Naive thymus-derived CD4-positive, alpha-beta T cell (primary cell): ENCODE results near the gene AMBRA1. TPM values are rescaled to one million over a fixed set of nuclear protein-coding genes. Genes with fewer than 3 reads are reported as not detected.

Experiments
- ATAC-seq: fragments of 150-1000 bp; cut with Tn5 transposase; 2 replicates; pipeline ENCODE4 v1.10.0; 2021; ENCODE audit warnings: mild to moderate bottlenecking, moderate library complexity
- CTCF ChIA-PET: fragments of 350-600 bp; sonication (Branson Sonifier 250); formaldehyde crosslinking; loops from one replicate; lab custom pipeline; 2021; ENCODE audit warnings: antibody characterized with exemption; lab: Charles Lee
- POLR2A ChIA-PET: fragments of 350-600 bp; sonication (Branson Sonifier 250); formaldehyde crosslinking; loops from one replicate; lab custom pipeline; 2021; ENCODE audit warnings: antibody characterized with exemption, inconsistent platforms; lab: Charles Lee
- DNase-seq, 9 donors: peaks; one replicate each; pipeline versions ENCODE4 v3.0.0 to v3.0.0-alpha.2; 2020 to 2022; ENCODE audit warnings: mixed read lengths in 1 of 9
- H3K27ac ChIP-seq: one replicate; pipeline ENCODE4 v1.7.0; 2013; ENCODE audit warnings: mild to moderate bottlenecking, low read depth, low read length, moderate library complexity
- H3K27me3 ChIP-seq, 2 donors: one replicate each; pipeline ENCODE4 v1.7.0; 2013; ENCODE audit warnings: low read length in 2 of 2, mild to moderate bottlenecking in 2 of 2, moderate library complexity in 2 of 2; ENCODE audit not compliant: control insufficient read depth in 2 of 2, insufficient read depth in 2 of 2
- H3K36me3 ChIP-seq, 3 experiments: 1 replicate in 2 of 3; 2 replicates in 1 of 3; pipeline ENCODE4 v1.7.0; 2013; ENCODE audit warnings: low read length in 3 of 3, mild to moderate bottlenecking in 3 of 3, moderate library complexity in 1 of 3; ENCODE audit not compliant: insufficient read depth in 3 of 3, control insufficient read depth in 2 of 3
- H3K4me1 ChIP-seq, 2 donors: one replicate each; pipeline ENCODE4 v1.7.0; 2013; ENCODE audit warnings: low read length in 2 of 2, mild to moderate bottlenecking in 2 of 2, moderate library complexity in 1 of 2; ENCODE audit not compliant: control insufficient read depth in 2 of 2, insufficient read depth in 2 of 2
- H3K4me3 ChIP-seq: 2 replicates; pipeline ENCODE4 v1.7.0; 2013; ENCODE audit warnings: mild to moderate bottlenecking, low read length
- H3K9me3 ChIP-seq, 3 experiments: 1 replicate in 2 of 3; 2 replicates in 1 of 3; pipeline ENCODE4 v1.7.0; 2013; ENCODE audit warnings: low read length in 3 of 3; ENCODE audit not compliant: control insufficient read depth in 2 of 3
- H3K27ac Mint-ChIP-seq, 9 donors: one replicate each; pipeline ENCODE4 v1.8.0; 2020 to 2022; ENCODE audit warnings: mixed read lengths in 9 of 9, mild to moderate bottlenecking in 8 of 9, moderate library complexity in 5 of 9, inconsistent platforms in 2 of 9
- H3K27me3 Mint-ChIP-seq, 5 donors: one replicate each; pipeline ENCODE4 v1.8.0; 2021 to 2022; ENCODE audit warnings: mixed read lengths in 5 of 5, mild to moderate bottlenecking in 1 of 5
- H3K36me3 Mint-ChIP-seq, 5 donors: one replicate each; pipeline ENCODE4 v1.8.0; 2020 to 2022; ENCODE audit warnings: mixed read lengths in 5 of 5, mild to moderate bottlenecking in 3 of 5, inconsistent platforms in 1 of 5
- H3K4me1 Mint-ChIP-seq, 7 donors: one replicate each; pipeline ENCODE4 v1.8.0; 2020 to 2022; ENCODE audit warnings: mixed read lengths in 7 of 7, mild to moderate bottlenecking in 3 of 7, inconsistent platforms in 1 of 7
- H3K4me3 Mint-ChIP-seq, 10 donors: one replicate each; pipeline ENCODE4 v1.8.0; 2020 to 2022; ENCODE audit warnings: mild to moderate bottlenecking in 10 of 10, mixed read lengths in 10 of 10, moderate library complexity in 6 of 10, inconsistent platforms in 2 of 10
- H3K9me3 Mint-ChIP-seq, 11 donors: one replicate each; pipeline ENCODE4 v1.8.0; 2020 to 2022; ENCODE audit warnings: mixed read lengths in 11 of 11, mild to moderate bottlenecking in 4 of 11, inconsistent platforms in 1 of 11, moderate library complexity in 1 of 11
- intact Hi-C, 2 donors: fragments of 100-400 bp; cut with micrococcal nuclease; formaldehyde crosslinking; loops; one replicate each; pipeline ENCODE4 v1.15.1; 2023
- polyA plus RNA-seq, 2 donors: library from polyadenylated mRNA; unstranded; fragments of 300-500 nt; fragmentation: Illumina TruSeq; gene quantifications; one replicate each; pipeline ENCODE4 v1.2.3, GENCODE V29; 2021
- total RNA-seq, 6 experiments: library from RNA in 5 of 6; stranded (reverse) in 5 of 6; gene quantifications; 1 replicate in 5 of 6; 2 replicates in 1 of 6; pipeline ENCODE4 v1.2.3 and lab custom pipeline; 2021 to 2026

The AMBRA1 gene
- total and polyA plus RNA-seq, 7 experiments from 2014 or later: 8.9 to 48.7 (median 41.2) TPM

DNA sequence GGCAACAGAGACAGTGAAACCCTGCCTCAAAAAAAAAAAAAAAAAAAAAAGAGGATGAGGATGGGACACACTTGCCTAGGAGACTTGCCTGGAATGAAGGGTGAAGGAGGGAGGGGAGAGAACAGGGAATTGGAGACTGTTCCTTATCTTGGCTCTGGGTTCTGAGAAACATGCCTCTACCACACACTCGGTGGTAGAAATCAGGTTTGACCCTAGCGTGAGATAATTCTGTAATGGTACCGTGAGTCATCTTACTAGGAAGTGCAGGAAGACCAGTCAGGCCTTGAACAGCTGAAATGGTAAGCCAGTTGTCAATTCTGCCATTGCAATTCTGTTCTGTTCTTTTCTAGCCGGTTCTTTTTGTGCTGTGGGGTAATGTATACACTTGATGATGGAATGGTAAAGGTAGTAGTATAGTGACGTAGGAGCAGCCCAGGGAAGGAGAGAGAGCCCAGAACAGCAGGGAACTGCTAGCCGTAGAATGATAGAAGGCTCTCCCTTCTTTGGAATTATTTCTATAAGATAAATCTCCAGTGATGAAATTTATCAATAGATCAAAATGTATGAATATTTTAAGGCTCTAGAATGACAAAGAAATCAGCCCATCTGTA is 3.9 kb upstream of the AMBRA1 start:
- Mint-ChIP-seq H3K4me1 (peaks cover 6 to 17% (median 16%) of the 10 kb centered on the region in 7 donors), H3K36me3 (peaks cover 0 to 4% (median 0%) of the 10 kb centered on the region in 5 donors), H3K9me3 (peaks cover 0 to 2% (median 0%) of the 10 kb centered on the region in 11 donors), H3K27ac (peak overlapping the region in 1 of 9 donors; percentile 44), H3K27me3 (no peaks in the 10 kb centered on the region), H3K4me3 (no peak overlapping the region)
- intact Hi-C loops: no loop called here
- peaks cover 5 to 7% of the 10 kb centered on the region in 2 donors for H3K4me1 ChIP-seq
- no peaks in the 10 kb centered on the region for H3K9me3 ChIP-seq
- no peak overlapping the region for H3K4me3 ChIP-seq
- ChIA-PET POLR2A (no interaction called here), CTCF (no interaction called here)
- DNase-seq (no peak), ATAC-seq (no peak)
- no peak overlapping the region for H3K27ac ChIP-seq
- H3K36me3 ChIP-seq: peaks cover 0 to 8% (median 0%) of the 10 kb centered on the region in 3 experiments
- no peaks in the 10 kb centered on the region for H3K27me3 ChIP-seq

DNA sequence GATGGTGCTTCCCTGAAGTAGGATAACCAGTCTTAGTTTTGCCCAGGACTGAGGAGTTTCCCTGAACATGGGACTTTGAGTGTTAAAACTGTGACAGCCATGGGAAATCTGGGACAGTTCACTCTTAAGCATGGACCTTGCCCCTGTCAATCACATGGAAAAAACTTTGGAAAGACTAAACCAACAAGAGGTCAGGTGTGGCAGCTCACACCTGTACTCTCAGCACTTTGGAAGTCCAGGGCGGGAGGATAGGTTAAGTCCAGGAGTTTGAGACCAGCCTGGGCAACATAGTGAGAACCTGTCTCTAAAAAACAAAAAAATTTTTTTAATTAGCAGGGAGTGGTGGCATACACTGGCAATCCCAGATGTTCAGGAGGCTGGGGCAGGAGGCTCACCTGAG is 3.3 kb upstream of the AMBRA1 start:
- no peak for DNase-seq
- no peaks in the 10 kb centered on the region for H3K27me3 Mint-ChIP-seq
- ChIA-PET POLR2A (no interaction called here), CTCF (no interaction called here)
- H3K36me3 Mint-ChIP-seq: peaks cover 0 to 4% (median 0%) of the 10 kb centered on the region in 5 donors
- no peak overlapping the region for H3K27ac Mint-ChIP-seq
- H3K27ac ChIP-seq: no peak overlapping the region
- H3K4me1 ChIP-seq: peaks cover 10 to 11% of the 10 kb centered on the region in 2 donors
- peaks cover 6 to 22% (median 20%) of the 10 kb centered on the region in 7 donors for H3K4me1 Mint-ChIP-seq
- no peaks in the 10 kb centered on the region for H3K9me3 ChIP-seq
- H3K9me3 Mint-ChIP-seq: peaks cover 0 to 2% (median 0%) of the 10 kb centered on the region in 11 donors
- no peaks in the 10 kb centered on the region for H3K27me3 ChIP-seq
- peaks cover 0 to 8% (median 0%) of the 10 kb centered on the region in 3 experiments for H3K36me3 ChIP-seq
- ATAC-seq: no peak
- intact Hi-C loops: no loop called here
- H3K4me3 ChIP-seq: no peak overlapping the region
- H3K4me3 Mint-ChIP-seq: no peak overlapping the region

GRCh38 chr11:46594785-46595184 is 962 bp upstream of the AMBRA1 start:
- CTCF ChIA-PET: interaction anchor here (1.6 kb wide), 1 partner anchor 23 kb away, joined by 5 read pairs; the partner anchor contains the start of genes ATG13 and HARBI1
- intact Hi-C loops: loop anchor here (1.0 to 5.0 kb wide), 7 partner anchors 23 to 676 kb away; partner anchors contain the start of genes ARHGAP1 (in 2 of the 2), ATG13 (in 2 of the 2), HARBI1 (in 2 of the 2) and ARFGAP2 (in 1 of the 2)

GRCh38 chr11:46594374-46594700 is 514 bp upstream of the AMBRA1 start:
- peak overlapping the region; percentile 84 for H3K27ac ChIP-seq
- Mint-ChIP-seq H3K4me3 (peak overlapping the region; percentile 90 to 100 (median 97)), H3K27ac (peak overlapping the region; percentile 92 to 98 (median 96)), H3K27me3 (no peaks in the 10 kb centered on the region), H3K9me3 (peaks cover 0 to 2% (median 0%) of the 10 kb centered on the region in 11 donors), H3K36me3 (peaks cover 0 to 9% (median 0%) of the 10 kb centered on the region in 5 donors), H3K4me1 (peaks cover 17 to 43% (median 35%) of the 10 kb centered on the region in 7 donors)
- DNase-seq: no peak
- H3K9me3 ChIP-seq: no peaks in the 10 kb centered on the region
- CTCF ChIA-PET: interaction anchor here (0.5 to 1.6 kb wide), 4 partner anchors 12 to 211 kb away, joined by 3 to 5 read pairs (median 4); partner anchors contain the start of genes ATG13 and HARBI1
- peak overlapping the region; percentile 69 for H3K4me3 ChIP-seq
- POLR2A ChIA-PET: interaction anchor here (0.8 to 2.3 kb wide), 9 partner anchors 18 to 299 kb away, joined by 3 to 21 read pairs (median 5); partner anchors contain the start of genes ATG13, HARBI1 and ZNF408
- H3K27me3 ChIP-seq: no peaks in the 10 kb centered on the region
- peaks cover 17 to 19% of the 10 kb centered on the region in 2 donors for H3K4me1 ChIP-seq
- intact Hi-C loops: loop anchor here (1.0 to 5.0 kb wide), 7 partner anchors 23 to 676 kb away; partner anchors contain the start of genes ARHGAP1 (in 2 of the 2), ATG13 (in 2 of the 2), HARBI1 (in 2 of the 2) and ARFGAP2 (in 1 of the 2)
- no peak for ATAC-seq
- peaks cover 0 to 8% (median 0%) of the 10 kb centered on the region in 3 experiments for H3K36me3 ChIP-seq

More at GRCh38 chr11:46594785-46595184, 962 bp upstream of the AMBRA1 start:
- Mint-ChIP-seq H3K9me3 (peaks cover 0 to 2% (median 0%) of the 10 kb centered on the region in 11 donors), H3K27ac (peak overlapping the region in 3 of 9 donors; percentile 93 to 97 (median 96)), H3K27me3 (no peaks in the 10 kb centered on the region), H3K36me3 (peaks cover 0 to 9% (median 0%) of the 10 kb centered on the region in 5 donors), H3K4me3 (peak overlapping the region in 3 of 10 donors; percentile 97 to 99 (median 97)), H3K4me1 (peaks cover 17 to 41% (median 34%) of the 10 kb centered on the region in 7 donors)
- ATAC-seq: no peak
- Histone ChIP-seq H3K27me3 (no peaks in the 10 kb centered on the region), H3K9me3 (no peaks in the 10 kb centered on the region), H3K36me3 (peaks cover 0 to 8% (median 0%) of the 10 kb centered on the region in 3 experiments), H3K4me1 (peaks cover 17 to 19% of the 10 kb centered on the region in 2 donors), H3K27ac (no peak overlapping the region), H3K4me3 (no peak overlapping the region)
- DNase-seq: no peak
- POLR2A ChIA-PET: interaction anchor here (1.3 to 2.3 kb wide), 6 partner anchors 17 to 230 kb away, joined by 3 to 21 read pairs (median 5); partner anchors contain the start of genes ATG13, HARBI1 and ZNF408

GRCh38 chr11:46590740-46591605 is 2.9 kb downstream of the AMBRA1 start:
- POLR2A ChIA-PET: interaction anchor here (1.4 kb wide), 1 partner anchor 27 kb away, joined by 4 read pairs; no protein-coding TSS in a partner anchor
- intact Hi-C loops: loop anchor here in 1 of 2 donors (5.0 kb wide), 1 partner anchor 469 kb away; the partner anchor contains the start of gene PHF21A

More at GRCh38 chr11:46590740-46591605, 2.9 kb downstream of the AMBRA1 start:
- H3K4me1 ChIP-seq: peaks cover 19 to 22% of the 10 kb centered on the region in 2 donors
- peak overlapping the region in 5 of 9 donors; percentile 17 to 60 (median 45) for H3K27ac Mint-ChIP-seq
- peaks cover 0 to 11% (median 7%) of the 10 kb centered on the region in 5 donors for H3K36me3 Mint-ChIP-seq
- ATAC-seq (no peak), DNase-seq (no peak)
- CTCF ChIA-PET: interaction anchor here (0.8 kb wide), 1 partner anchor 37 kb away, joined by 7 read pairs; no protein-coding TSS in a partner anchor
- H3K9me3 Mint-ChIP-seq: peaks cover 0 to 2% (median 0%) of the 10 kb centered on the region in 11 donors
- no peak overlapping the region for H3K4me3 ChIP-seq
- no peaks in the 10 kb centered on the region for H3K27me3 ChIP-seq
- H3K4me1 Mint-ChIP-seq: peaks cover 38 to 71% (median 59%) of the 10 kb centered on the region in 7 donors
- peaks cover 0 to 8% (median 0%) of the 10 kb centered on the region in 3 experiments for H3K36me3 ChIP-seq
- no peak overlapping the region for H3K27ac ChIP-seq
- H3K9me3 ChIP-seq: no peaks in the 10 kb centered on the region
- no peaks in the 10 kb centered on the region for H3K27me3 Mint-ChIP-seq
- H3K4me3 Mint-ChIP-seq: peak overlapping the region; percentile 21 to 92 (median 62)
